H1 (cell line): ENCODE data around the gene KLK6.

ENCODE experiments used
- CHD2 ChIP-seq: IDR thresholded peaks from 2 replicates; pipeline ENCODE4 v1.6.1; 2012; ENCODE audit warnings: low read length, improper control_type of control experiment
- CTCF ChIP-seq, 3 experiments: IDR thresholded peaks; 1 replicate in 2 of 3; 2 replicates in 1 of 3; pipeline versions ENCODE4 v1.5.1 to v1.6.1; 2011; ENCODE audit warnings: low read length in 3 of 3, mild to moderate bottlenecking in 3 of 3, inconsistent platforms in 2 of 3, low read depth in 1 of 3, moderate library complexity in 1 of 3; ENCODE audit not compliant: insufficient read depth in 1 of 3; ENCODE audit errors: control extremely low read depth in 1 of 3
- FOSL1 ChIP-seq: IDR thresholded peaks from 2 replicates; pipeline ENCODE4 v1.6.1; 2011; ENCODE audit warnings: mild to moderate bottlenecking, low read depth, low read length, moderate library complexity; ENCODE audit not compliant: insufficient read depth
- NANOG ChIP-seq: IDR thresholded peaks from 2 replicates; pipeline ENCODE4 v1.6.1; 2011; ENCODE audit warnings: low read length, low read depth, mild to moderate bottlenecking, inconsistent platforms; ENCODE audit not compliant: insufficient read depth, poor library complexity, severe bottlenecking
- RBBP5 ChIP-seq: IDR thresholded peaks from 2 replicates; pipeline ENCODE4 v1.7.1; 2012; ENCODE audit warnings: low read depth, mild to moderate bottlenecking, inconsistent platforms, low read length, moderate library complexity, borderline replicate concordance
- RNF2 ChIP-seq: fragments of 200-900, 300-1000 bp; sonication (generic); IDR thresholded peaks from 2 replicates; pipeline ENCODE4 v1.7.1; 2016; ENCODE audit warnings: borderline replicate concordance, low read depth, mild to moderate bottlenecking, antibody characterized with exemption, low read length; ENCODE audit not compliant: poor library complexity, severe bottlenecking; ENCODE audit errors: missing control alignments
- SRF ChIP-seq: IDR thresholded peaks from 2 replicates; pipeline ENCODE4 v1.6.1; 2011; ENCODE audit warnings: mild to moderate bottlenecking, low read depth, low read length, moderate library complexity
- TBP ChIP-seq: IDR thresholded peaks from 2 replicates; pipeline ENCODE4 v1.6.1; 2011; ENCODE audit warnings: low read depth, low read length, improper control_type of control experiment

- TF ChIP-seq CTCF (IDR thresholded peaks at IDR 0.05; ENCODE audit: control extremely low read depth in 1 of 3, insufficient read depth in 1 of 3, low read depth in 1 of 3, low read length in 3 of 3) (no peak), RBBP5 (no peak), SRF (no peak), FOSL1 (no peak), RNF2 (no peak), CHD2 (no peak), NANOG (no peak), TBP (no peak)
Measured at GRCh38 chr19:51002542-51003311, 33.3 kb upstream of the KLK6 start.
